Measurements from ENCODE around the gene STIMATE. TPM values are rescaled to one million over a fixed set of nuclear protein-coding genes. Genes with fewer than 3 reads are reported as not detected.

Gene STIMATE
- total RNA-seq, 1 experiment from 2014 or later: 14.8 TPM

- DNase-seq (ENCODE audit: low read depth in 1 of 2, low spot score in 2 of 2): no peak
- no peaks in the 10 kb centered on the region for H3K36me3 ChIP-seq
Observed at GRCh38 chr3:52827866-52828376, 69.4 kb downstream of the STIMATE start.

GRCh38 chr3:52827441-52827840 lies 69.9 kb downstream of the STIMATE start:
- no peaks in the 10 kb centered on the region for H3K36me3 ChIP-seq
- H3K4me1 ChIP-seq (replicated peaks): peaks cover 15% of the 10 kb centered on the region
- no peak overlapping the region for H3K4me3 ChIP-seq
- no peaks in the 10 kb centered on the region for H3K9me3 ChIP-seq (replicated peaks)
- no peak overlapping the region for H3K27ac ChIP-seq
- DNase-seq (ENCODE audit: low read depth in 1 of 2, low spot score in 2 of 2): no peak
- no peaks in the 10 kb centered on the region for H3K27me3 ChIP-seq (replicated peaks)

More at GRCh38 chr3:52827866-52828376, 69.4 kb downstream of the STIMATE start:
- no peak overlapping the region for H3K4me3 ChIP-seq
- H3K27ac ChIP-seq: no peak overlapping the region
- no peaks in the 10 kb centered on the region for H3K9me3 ChIP-seq (replicated peaks)
- no peaks in the 10 kb centered on the region for H3K27me3 ChIP-seq (replicated peaks)
- H3K4me1 ChIP-seq (replicated peaks): peaks cover 15% of the 10 kb centered on the region

- no peak overlapping the region for H3K27ac ChIP-seq
- no peak for DNase-seq (ENCODE audit: low read depth in 1 of 2, low spot score in 2 of 2)
- no peaks in the 10 kb centered on the region for H3K9me3 ChIP-seq (replicated peaks)
- H3K36me3 ChIP-seq: no peaks in the 10 kb centered on the region
- H3K27me3 ChIP-seq (replicated peaks): no peaks in the 10 kb centered on the region
- no peak overlapping the region for H3K4me3 ChIP-seq
- no peaks in the 10 kb centered on the region for H3K4me1 ChIP-seq (replicated peaks)
Observed at GRCh38 chr3:52824037-52824436, 73.3 kb downstream of the STIMATE start.

GRCh38 chr3:52822363-52822762 lies 75.0 kb downstream of the STIMATE start:
- Histone ChIP-seq H3K4me3 (no peak overlapping the region), H3K9me3 (replicated peaks) (no peaks in the 10 kb centered on the region), H3K27ac (no peak overlapping the region), H3K36me3 (no peaks in the 10 kb centered on the region), H3K4me1 (replicated peaks) (no peaks in the 10 kb centered on the region), H3K27me3 (replicated peaks) (no peaks in the 10 kb centered on the region)
- no peak for DNase-seq (ENCODE audit: low read depth in 1 of 2, low spot score in 2 of 2)

- DNase-seq (ENCODE audit: low read depth in 1 of 2, low spot score in 2 of 2): no peak
- H3K4me1 ChIP-seq (replicated peaks): no peaks in the 10 kb centered on the region
- no peaks in the 10 kb centered on the region for H3K27me3 ChIP-seq (replicated peaks)
- no peaks in the 10 kb centered on the region for H3K9me3 ChIP-seq (replicated peaks)
- H3K4me3 ChIP-seq: no peak overlapping the region
- no peak overlapping the region for H3K27ac ChIP-seq
- H3K36me3 ChIP-seq: no peaks in the 10 kb centered on the region
Observed at GRCh38 chr3:52820736-52821135, 76.6 kb downstream of the STIMATE start.

GRCh38 chr3:52819936-52820335 lies 77.4 kb downstream of the STIMATE start:
- Histone ChIP-seq H3K4me3 (no peak overlapping the region), H3K36me3 (no peaks in the 10 kb centered on the region), H3K4me1 (replicated peaks) (no peaks in the 10 kb centered on the region), H3K27me3 (replicated peaks) (no peaks in the 10 kb centered on the region), H3K27ac (no peak overlapping the region), H3K9me3 (replicated peaks) (no peaks in the 10 kb centered on the region)
- DNase-seq (ENCODE audit: low read depth in 1 of 2, low spot score in 2 of 2): no peak

GRCh38 chr3:52817860-52818259 lies 79.5 kb downstream of the STIMATE start:
- H3K9me3 ChIP-seq (replicated peaks): no peaks in the 10 kb centered on the region
- no peaks in the 10 kb centered on the region for H3K27me3 ChIP-seq (replicated peaks)
- DNase-seq (ENCODE audit: low read depth in 1 of 2, low spot score in 2 of 2): no peak
- H3K4me1 ChIP-seq (replicated peaks): no peaks in the 10 kb centered on the region
- H3K4me3 ChIP-seq: no peak overlapping the region
- no peak overlapping the region for H3K27ac ChIP-seq
- H3K36me3 ChIP-seq: no peaks in the 10 kb centered on the region

GRCh38 chr3:52817221-52817620 lies 80.1 kb downstream of the STIMATE start:
- no peaks in the 10 kb centered on the region for H3K4me1 ChIP-seq (replicated peaks)
- no peaks in the 10 kb centered on the region for H3K27me3 ChIP-seq (replicated peaks)
- no peak overlapping the region for H3K27ac ChIP-seq
- DNase-seq (ENCODE audit: low read depth in 1 of 2, low spot score in 2 of 2): no peak
- H3K4me3 ChIP-seq: no peak overlapping the region
- no peaks in the 10 kb centered on the region for H3K36me3 ChIP-seq
- no peaks in the 10 kb centered on the region for H3K9me3 ChIP-seq (replicated peaks)

GRCh38 chr3:52816654-52817053 lies 80.7 kb downstream of the STIMATE start:
- Histone ChIP-seq H3K27ac (no peak overlapping the region), H3K36me3 (no peaks in the 10 kb centered on the region), H3K9me3 (replicated peaks) (no peaks in the 10 kb centered on the region), H3K27me3 (replicated peaks) (no peaks in the 10 kb centered on the region), H3K4me3 (no peak overlapping the region), H3K4me1 (replicated peaks) (no peaks in the 10 kb centered on the region)
- no peak for DNase-seq (ENCODE audit: low read depth in 1 of 2, low spot score in 2 of 2)

- no peaks in the 10 kb centered on the region for H3K9me3 ChIP-seq (replicated peaks)
- DNase-seq (ENCODE audit: low read depth in 1 of 2, low spot score in 2 of 2): no peak
- no peaks in the 10 kb centered on the region for H3K27me3 ChIP-seq (replicated peaks)
- H3K36me3 ChIP-seq: no peaks in the 10 kb centered on the region
- no peaks in the 10 kb centered on the region for H3K4me1 ChIP-seq (replicated peaks)
- H3K27ac ChIP-seq: no peak overlapping the region
- no peak overlapping the region for H3K4me3 ChIP-seq
Observed at GRCh38 chr3:52816199-52816598, 81.1 kb downstream of the STIMATE start.

GRCh38 chr3:52813810-52814209 lies 83.5 kb downstream of the STIMATE start:
- H3K27me3 ChIP-seq (replicated peaks): no peaks in the 10 kb centered on the region
- H3K4me1 ChIP-seq (replicated peaks): no peaks in the 10 kb centered on the region
- H3K36me3 ChIP-seq: no peaks in the 10 kb centered on the region
- no peaks in the 10 kb centered on the region for H3K9me3 ChIP-seq (replicated peaks)
- no peak for DNase-seq (ENCODE audit: low read depth in 1 of 2, low spot score in 2 of 2)
- H3K4me3 ChIP-seq: no peak overlapping the region
- H3K27ac ChIP-seq: no peak overlapping the region

- Histone ChIP-seq H3K4me3 (no peak overlapping the region), H3K27ac (no peak overlapping the region), H3K9me3 (replicated peaks) (no peaks in the 10 kb centered on the region), H3K4me1 (replicated peaks) (no peaks in the 10 kb centered on the region), H3K36me3 (no peaks in the 10 kb centered on the region), H3K27me3 (replicated peaks) (no peaks in the 10 kb centered on the region)
- DNase-seq (ENCODE audit: low read depth in 1 of 2, low spot score in 2 of 2): no peak
Observed at GRCh38 chr3:52811452-52812011, 85.8 kb downstream of the STIMATE start.

- Histone ChIP-seq H3K27me3 (replicated peaks) (no peaks in the 10 kb centered on the region), H3K9me3 (replicated peaks) (no peaks in the 10 kb centered on the region), H3K27ac (no peak overlapping the region), H3K4me3 (no peak overlapping the region), H3K36me3 (no peaks in the 10 kb centered on the region), H3K4me1 (replicated peaks) (no peaks in the 10 kb centered on the region)
- DNase-seq (ENCODE audit: low read depth in 1 of 2, low spot score in 2 of 2): no peak
Observed at GRCh38 chr3:52810923-52811322, 86.4 kb downstream of the STIMATE start.

GRCh38 chr3:52809662-52810377 lies 87.5 kb downstream of the STIMATE start:
- no peak overlapping the region for H3K4me3 ChIP-seq
- H3K9me3 ChIP-seq (replicated peaks): no peaks in the 10 kb centered on the region
- no peaks in the 10 kb centered on the region for H3K36me3 ChIP-seq
- H3K27me3 ChIP-seq (replicated peaks): no peaks in the 10 kb centered on the region
- DNase-seq (ENCODE audit: low read depth in 1 of 2, low spot score in 2 of 2): no peak
- H3K4me1 ChIP-seq (replicated peaks): no peaks in the 10 kb centered on the region
- no peak overlapping the region for H3K27ac ChIP-seq

Data from SJSA1 (cell line).